CD4-positive, alpha-beta T cell (primary cell): ENCODE measurements around the gene CD99L2. TPM values are rescaled to one million over a fixed set of nuclear protein-coding genes. Genes with fewer than 3 reads are reported as not detected.

Experiments
- ATAC-seq: fragments of 200-7000 bp; cut with Tn5 transposase; one replicate; pipeline ENCODE4 v1.10.0; 2022; ENCODE audit warnings: mild to moderate bottlenecking; ENCODE audit not compliant: poor library complexity
- CTCF ChIA-PET: fragments of 350-600 bp; sonication (Branson Sonifier 250); formaldehyde crosslinking; loops from one replicate; lab custom pipeline; 2021; ENCODE audit warnings: antibody characterized with exemption, inconsistent platforms; lab: Charles Lee
- POLR2A ChIA-PET: fragments of 350-600 bp; sonication (Branson Sonifier 250); formaldehyde crosslinking; loops from one replicate; lab custom pipeline; 2021; ENCODE audit warnings: antibody characterized with exemption, inconsistent platforms; lab: Charles Lee
- DNase-seq, 14 experiments: peaks; one replicate each; pipeline ENCODE4 v3.0.0-alpha.2; 2013 to 2020; ENCODE audit warnings: mixed read lengths in 2 of 14
- H3K27ac ChIP-seq, 2 donors: one replicate each; pipeline versions ENCODE4 v1.5.1 to v1.7.0; 2013; ENCODE audit warnings: low read length in 2 of 2, low read depth in 1 of 2, mild to moderate bottlenecking in 1 of 2
- H3K27me3 ChIP-seq, 2 experiments: 1 replicate in 1 of 2; 2 replicates in 1 of 2; pipeline versions ENCODE4 v1.6.1 to v1.7.0; 2013; ENCODE audit warnings: low read length in 2 of 2, control low read depth in 1 of 2, mild to moderate bottlenecking in 1 of 2, moderate library complexity in 1 of 2; ENCODE audit not compliant: insufficient read depth in 2 of 2, control insufficient read depth in 1 of 2
- H3K36me3 ChIP-seq: one replicate; pipeline ENCODE4 v1.6.1; 2013; ENCODE audit warnings: low read length, control low read depth; ENCODE audit not compliant: insufficient read depth
- H3K4me1 ChIP-seq: one replicate; pipeline ENCODE4 v1.6.1; 2013; ENCODE audit warnings: low read length, control low read depth; ENCODE audit not compliant: insufficient read depth
- H3K4me3 ChIP-seq: one replicate; pipeline ENCODE4 v1.5.1; 2013; ENCODE audit warnings: mild to moderate bottlenecking, low read length, moderate library complexity
- H3K9me3 ChIP-seq, 2 experiments: 1 replicate in 1 of 2; 2 replicates in 1 of 2; pipeline versions ENCODE4 v1.6.1 to v1.7.0; 2013; ENCODE audit warnings: low read length in 2 of 2, mild to moderate bottlenecking in 2 of 2, control low read depth in 1 of 2, moderate library complexity in 1 of 2; ENCODE audit not compliant: control insufficient read depth in 1 of 2, insufficient read depth in 1 of 2
- H3K27ac Mint-ChIP-seq: one replicate; pipeline ENCODE4 v1.8.0; 2020; ENCODE audit warnings: mixed read lengths
- H3K27me3 Mint-ChIP-seq: one replicate; pipeline ENCODE4 v1.8.0; 2021; ENCODE audit warnings: mixed read lengths
- H3K36me3 Mint-ChIP-seq: one replicate; pipeline ENCODE4 v1.8.0; 2021; ENCODE audit warnings: low read depth, mixed read lengths
- H3K4me1 Mint-ChIP-seq: one replicate; pipeline ENCODE4 v1.8.0; 2021; ENCODE audit warnings: low read depth, mixed read lengths
- H3K4me3 Mint-ChIP-seq: one replicate; pipeline ENCODE4 v1.8.0; 2020; ENCODE audit warnings: mild to moderate bottlenecking, mixed read lengths
- H3K9me3 Mint-ChIP-seq: one replicate; pipeline ENCODE4 v1.8.0; 2020; ENCODE audit warnings: mixed read lengths
- intact Hi-C, 2 experiments: fragments of 100-400 bp; cut with DNase I in 1 of 2; cut with micrococcal nuclease in 1 of 2; formaldehyde crosslinking; loops; one replicate each; pipeline versions ENCODE4 v1.15.1 to v1.9.0; 2023 to 2025; cut with DNase I, micrococcal nuclease
- total RNA-seq, 174 experiments: library from RNA in 2 of 174; stranded (reverse) in 2 of 174; gene quantifications; one replicate each; pipeline ENCODE4 v1.2.3 and lab custom pipeline; 2021 to 2026
- TF ChIP-seq, protein P1 (sequence below): fragments of 200-600 bp; IDR thresholded peaks from one replicate; pipeline ENCODE4 v1.8.0; 2022; ENCODE audit warnings: antibody characterized with exemption, mild to moderate bottlenecking

CD99L2 gene
- total RNA-seq, 2 experiments from 2014 or later: 5.3 to 6.5 TPM

DNA sequence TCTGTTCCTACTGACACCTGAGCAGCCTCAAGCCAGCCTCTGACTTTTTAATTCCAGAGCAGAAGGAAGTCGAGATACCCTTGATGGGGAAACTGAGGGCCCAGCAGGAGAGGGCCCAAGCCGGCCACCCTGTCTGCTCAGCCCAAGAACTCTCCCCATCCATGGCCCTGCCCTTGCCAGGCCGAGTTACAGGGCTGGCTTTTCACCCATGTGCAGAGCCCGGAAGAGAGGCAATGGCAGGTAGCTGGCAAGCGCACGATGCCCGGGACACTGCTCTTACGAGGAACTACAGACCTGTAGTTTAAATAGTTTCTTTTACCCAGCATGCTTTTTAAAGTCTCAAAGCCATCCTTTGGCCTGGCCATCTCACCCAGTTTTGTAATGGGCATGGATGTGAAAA, 125.4 kb downstream of the CD99L2 start:
- TF ChIP-seq, protein P1, sequence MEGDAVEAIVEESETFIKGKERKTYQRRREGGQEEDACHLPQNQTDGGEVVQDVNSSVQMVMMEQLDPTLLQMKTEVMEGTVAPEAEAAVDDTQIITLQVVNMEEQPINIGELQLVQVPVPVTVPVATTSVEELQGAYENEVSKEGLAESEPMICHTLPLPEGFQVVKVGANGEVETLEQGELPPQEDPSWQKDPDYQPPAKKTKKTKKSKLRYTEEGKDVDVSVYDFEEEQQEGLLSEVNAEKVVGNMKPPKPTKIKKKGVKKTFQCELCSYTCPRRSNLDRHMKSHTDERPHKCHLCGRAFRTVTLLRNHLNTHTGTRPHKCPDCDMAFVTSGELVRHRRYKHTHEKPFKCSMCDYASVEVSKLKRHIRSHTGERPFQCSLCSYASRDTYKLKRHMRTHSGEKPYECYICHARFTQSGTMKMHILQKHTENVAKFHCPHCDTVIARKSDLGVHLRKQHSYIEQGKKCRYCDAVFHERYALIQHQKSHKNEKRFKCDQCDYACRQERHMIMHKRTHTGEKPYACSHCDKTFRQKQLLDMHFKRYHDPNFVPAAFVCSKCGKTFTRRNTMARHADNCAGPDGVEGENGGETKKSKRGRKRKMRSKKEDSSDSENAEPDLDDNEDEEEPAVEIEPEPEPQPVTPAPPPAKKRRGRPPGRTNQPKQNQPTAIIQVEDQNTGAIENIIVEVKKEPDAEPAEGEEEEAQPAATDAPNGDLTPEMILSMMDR: no peak
- DNase-seq (no peak), ATAC-seq (no peak)
- Histone ChIP-seq H3K27me3 (no peaks in the 10 kb centered on the region), H3K4me1 (peaks cover 6% of the 10 kb centered on the region), H3K9me3 (no peaks in the 10 kb centered on the region), H3K4me3 (no peak overlapping the region), H3K36me3 (no peaks in the 10 kb centered on the region), H3K27ac (no peak overlapping the region)
- POLR2A ChIA-PET: no interaction called here
- H3K27me3 Mint-ChIP-seq: no peaks in the 10 kb centered on the region
- no peak overlapping the region for H3K27ac Mint-ChIP-seq
- H3K9me3 Mint-ChIP-seq: no peaks in the 10 kb centered on the region
- intact Hi-C loops: loop anchor here in 1 of 2 experiments (5.0 kb wide), 2 partner anchors 589 to 909 kb away; no protein-coding TSS in a partner anchor
- no peak overlapping the region for H3K4me3 Mint-ChIP-seq
- CTCF ChIA-PET: interaction anchor here (2.5 kb wide), 1 partner anchor 310 kb away, joined by 36 read pairs; no protein-coding TSS in a partner anchor
- no peaks in the 10 kb centered on the region for H3K4me1 Mint-ChIP-seq
- peaks cover 5% of the 10 kb centered on the region for H3K36me3 Mint-ChIP-seq

- Mint-ChIP-seq H3K4me1 (no peaks in the 10 kb centered on the region), H3K27ac (no peak overlapping the region), H3K36me3 (peaks cover 5% of the 10 kb centered on the region), H3K27me3 (no peaks in the 10 kb centered on the region), H3K9me3 (no peaks in the 10 kb centered on the region), H3K4me3 (no peak overlapping the region)
- Histone ChIP-seq H3K27ac (no peak overlapping the region), H3K27me3 (no peaks in the 10 kb centered on the region), H3K4me3 (no peak overlapping the region), H3K4me1 (peaks cover 9% of the 10 kb centered on the region), H3K36me3 (no peaks in the 10 kb centered on the region), H3K9me3 (no peaks in the 10 kb centered on the region)
- TF ChIP-seq, protein P1: peak; percentile 64
- intact Hi-C loops: loop anchor here (1.0 to 5.0 kb wide), 3 partner anchors 310 to 910 kb away; no protein-coding TSS in a partner anchor
- CTCF ChIA-PET: interaction anchor here (0.9 to 2.5 kb wide), 4 partner anchors 10 to 311 kb away, joined by 3 to 36 read pairs (median 3); no protein-coding TSS in a partner anchor
- peak; percentile 65 for ATAC-seq
- POLR2A ChIA-PET: no interaction called here
- peak; percentile 51 to 81 (median 67) for DNase-seq
Observed at GRCh38 chrX:150772150-150772970, 126.1 kb downstream of the CD99L2 start.

DNA sequence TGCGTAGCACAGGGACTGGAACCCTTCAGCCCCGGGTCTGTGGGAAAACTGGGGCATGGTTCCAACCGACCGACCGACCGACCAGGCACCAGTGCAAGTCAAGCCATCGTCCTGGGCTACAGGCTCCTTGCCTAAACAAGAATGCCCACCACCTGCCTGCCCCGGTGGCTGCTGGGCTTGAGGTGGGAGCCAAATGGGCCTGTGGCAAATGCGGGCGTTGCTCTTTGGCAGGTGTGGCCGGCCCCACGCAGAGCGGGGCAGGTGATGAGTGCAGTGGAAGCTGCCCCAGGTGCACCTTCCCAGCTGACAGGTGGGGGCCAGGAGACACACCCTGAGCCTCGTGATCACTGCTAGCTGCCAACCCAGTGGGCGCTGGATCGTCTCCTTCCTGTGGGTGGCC, 127.4 kb downstream of the CD99L2 start:
- Histone ChIP-seq H3K4me3 (no peak overlapping the region), H3K27me3 (no peaks in the 10 kb centered on the region), H3K4me1 (peaks cover 9% of the 10 kb centered on the region), H3K36me3 (no peaks in the 10 kb centered on the region), H3K9me3 (no peaks in the 10 kb centered on the region), H3K27ac (no peak overlapping the region)
- no peak for ATAC-seq
- H3K27ac Mint-ChIP-seq: no peak overlapping the region
- H3K36me3 Mint-ChIP-seq: peaks cover 5% of the 10 kb centered on the region
- TF ChIP-seq, protein P1: no peak
- no peaks in the 10 kb centered on the region for H3K27me3 Mint-ChIP-seq
- intact Hi-C loops: loop anchor here in 1 of 2 experiments (5.0 kb wide), 2 partner anchors 591 to 911 kb away; no protein-coding TSS in a partner anchor
- H3K9me3 Mint-ChIP-seq: no peaks in the 10 kb centered on the region
- no peak for DNase-seq
- no peak overlapping the region for H3K4me3 Mint-ChIP-seq
- ChIA-PET CTCF (interaction anchor here (2.5 kb wide), 1 partner anchor 312 kb away, joined by 36 read pairs; no protein-coding TSS in a partner anchor), POLR2A (no interaction called here)
- H3K4me1 Mint-ChIP-seq: no peaks in the 10 kb centered on the region
